HL-60/S4 (cell line): Measurements from ENCODE around the gene REPS2.

Source experiments
- in situ Hi-C: fragments of 300-500 bp; cut with MboI; formaldehyde crosslinking; loops from 2 replicates; pipeline ENCODE4 v1.14.3; 2022; ENCODE audit warnings: low sequenced_read_pairs

The REPS2 gene

DNA sequence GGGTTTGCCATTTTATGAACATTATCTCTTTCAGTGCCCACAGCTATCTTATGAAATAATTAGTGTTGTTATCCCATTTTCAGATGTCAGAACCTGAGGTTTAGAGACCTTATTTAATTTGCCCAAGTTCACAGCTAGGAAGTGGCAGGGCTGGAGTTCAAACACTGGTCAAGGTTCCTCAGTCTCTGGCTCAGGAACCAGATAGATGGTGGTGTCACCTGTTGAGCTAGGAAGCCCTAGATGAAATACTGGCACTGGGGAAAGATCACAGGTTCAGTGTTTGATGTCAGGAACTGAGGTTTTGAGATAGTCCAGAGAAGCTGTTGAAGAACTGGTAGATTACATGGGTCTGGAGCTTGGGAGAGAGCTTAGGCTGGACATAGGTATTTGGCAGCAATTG is 85.4 kb downstream of the REPS2 start:
- in situ Hi-C loops = loop anchor here (25.0 kb wide), 1 partner anchor 145 kb away; no protein-coding TSS in a partner anchor

DNA sequence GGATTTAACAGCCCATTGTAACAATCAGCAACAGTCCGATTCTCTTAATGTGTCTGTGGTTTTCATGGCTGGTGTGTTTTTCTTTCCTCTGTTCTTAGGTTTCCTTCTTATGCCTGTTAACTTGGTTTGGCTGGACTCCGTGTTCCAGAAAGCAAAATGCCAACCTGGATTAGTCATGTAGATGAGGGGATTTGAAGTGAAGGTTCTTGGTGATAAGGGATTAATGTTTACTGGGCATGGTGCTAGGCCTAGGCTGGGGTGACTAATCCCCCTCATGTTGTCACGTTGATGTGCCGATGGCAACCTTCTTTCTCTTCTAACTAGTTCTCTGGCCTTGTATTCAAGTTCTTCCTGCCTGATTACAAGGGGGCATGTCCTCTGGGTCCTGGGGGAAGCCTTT is 85.9 kb downstream of the REPS2 start:
- in situ Hi-C loops = loop anchor here (25.0 kb wide), 1 partner anchor 145 kb away; no protein-coding TSS in a partner anchor

DNA sequence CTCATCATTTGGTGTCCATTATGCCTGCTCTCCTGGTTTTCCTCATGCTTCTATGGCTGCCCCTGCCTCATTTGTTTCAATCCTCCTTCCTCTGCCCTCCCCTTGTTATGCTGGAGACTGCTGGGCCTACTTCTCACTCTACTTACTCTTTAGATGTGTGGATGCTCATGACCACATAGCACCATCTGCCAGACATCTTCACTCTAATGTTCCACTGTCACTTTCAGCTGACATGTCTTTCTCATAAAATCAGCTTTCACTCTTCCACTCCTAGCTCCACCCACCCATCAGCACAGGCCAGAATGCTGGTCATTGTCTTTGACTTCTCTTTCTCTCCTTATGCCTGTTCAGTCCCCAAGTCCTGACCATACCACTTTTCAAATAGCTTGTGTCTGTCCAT is 86.8 kb downstream of the REPS2 start:
- in situ Hi-C loops = loop anchor here (25.0 kb wide), 1 partner anchor 146 kb away; no protein-coding TSS in a partner anchor

DNA sequence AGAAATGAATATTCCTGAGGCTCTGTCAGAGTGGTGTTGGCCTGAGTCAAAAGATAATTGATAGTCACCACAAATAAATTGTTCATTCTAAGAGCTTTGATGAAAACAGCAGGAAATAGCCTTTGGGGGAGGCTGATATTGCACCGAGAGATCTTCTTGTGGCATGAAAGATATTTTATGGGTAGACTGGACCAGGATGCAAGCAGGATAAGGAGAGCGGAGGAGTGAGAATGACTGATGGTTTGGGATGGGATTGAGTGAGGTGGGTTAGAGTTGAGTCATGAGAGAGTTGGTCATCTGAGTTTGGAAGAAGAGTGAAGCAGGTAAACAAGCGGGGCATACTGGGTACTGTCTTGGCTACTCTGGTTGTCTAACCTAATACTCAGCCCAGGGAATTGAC is 88.7 kb downstream of the REPS2 start:
- in situ Hi-C loops = loop anchor here (25.0 kb wide), 1 partner anchor 148 kb away; no protein-coding TSS in a partner anchor

DNA sequence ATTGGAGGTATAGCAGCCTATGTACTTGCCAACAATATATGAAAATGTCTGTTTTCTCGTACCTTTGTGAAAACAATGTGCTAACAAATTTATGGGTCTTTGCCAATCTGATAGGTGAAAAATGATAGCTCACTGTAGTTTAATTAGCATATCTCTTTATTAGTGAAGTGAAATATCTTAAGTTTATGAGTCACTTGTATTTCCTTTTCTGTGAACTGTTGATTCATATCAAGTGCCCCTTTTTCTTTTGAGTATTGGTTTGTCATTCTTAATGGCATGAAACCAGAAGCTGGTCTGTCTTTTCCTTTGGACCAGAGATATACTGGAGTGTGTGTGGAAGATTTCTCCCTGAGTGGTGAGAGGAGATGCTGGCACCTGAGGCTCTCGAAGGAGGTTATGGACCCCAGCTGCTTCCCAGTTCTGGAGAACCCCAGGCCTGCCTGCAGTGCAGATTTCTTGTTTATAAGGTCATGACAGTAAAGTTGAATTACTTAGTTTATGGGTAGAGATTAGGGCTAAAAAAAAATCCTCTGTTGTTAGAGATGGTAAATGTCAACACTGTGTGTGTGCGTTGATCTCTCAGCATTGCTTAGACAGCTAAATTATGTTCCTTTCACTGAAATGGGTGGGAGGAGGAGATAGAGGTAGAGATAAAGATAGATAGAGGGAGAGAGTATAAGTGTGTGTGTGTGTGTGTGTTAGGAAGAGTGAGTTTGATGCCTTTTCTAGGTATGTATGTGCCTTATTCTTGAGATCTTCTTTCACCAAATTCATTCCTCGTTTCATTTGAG is 89.9 kb downstream of the REPS2 start:
- in situ Hi-C loops = loop anchor here (25.0 kb wide), 1 partner anchor 149 kb away; no protein-coding TSS in a partner anchor

DNA sequence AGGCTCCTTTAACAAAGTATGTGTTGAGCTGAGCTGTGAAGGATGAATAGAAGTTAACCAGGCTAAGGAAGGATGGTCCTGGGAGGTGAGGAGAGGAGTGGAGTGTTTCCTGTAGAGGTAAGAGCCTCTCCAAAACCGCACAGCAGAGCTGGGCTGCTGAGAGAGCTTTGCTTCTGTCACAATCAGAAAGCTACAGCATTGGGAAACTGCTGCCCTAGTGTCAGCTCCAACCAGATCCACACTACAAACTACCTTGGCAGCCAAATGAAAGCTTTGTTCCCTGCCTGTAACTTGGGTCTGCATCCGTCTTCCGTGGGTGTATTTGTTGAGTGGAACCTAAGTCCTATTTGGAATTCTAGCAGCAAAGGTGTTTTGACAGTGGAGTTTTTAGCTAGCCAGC is 91.8 kb downstream of the REPS2 start:
- in situ Hi-C loops = loop anchor here (25.0 kb wide), 1 partner anchor 151 kb away; no protein-coding TSS in a partner anchor

DNA sequence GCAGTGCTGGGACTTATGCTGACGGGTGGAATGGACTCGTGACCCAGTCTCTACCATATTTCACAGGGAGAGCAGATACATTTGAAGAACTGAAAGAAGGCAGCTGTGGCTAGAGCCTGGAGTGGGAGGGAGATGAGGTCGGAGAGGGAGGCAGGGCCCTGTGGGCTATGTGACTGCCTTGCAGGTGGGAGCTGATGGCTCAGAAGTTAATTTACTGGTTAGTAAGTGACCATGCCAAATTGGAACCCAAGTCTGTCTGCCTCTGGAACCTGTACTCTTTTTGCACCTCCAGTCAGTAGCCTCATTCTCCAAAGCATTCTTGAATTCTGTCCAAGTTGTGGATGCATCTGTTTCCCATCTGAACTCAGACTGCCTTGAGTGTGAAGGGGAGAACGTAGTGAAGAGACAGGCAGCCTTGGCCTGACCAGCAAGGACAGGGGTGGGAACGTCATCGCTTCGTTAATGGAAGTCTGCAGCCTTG is 92.3 kb downstream of the REPS2 start:
- in situ Hi-C loops = loop anchor here (25.0 kb wide), 1 partner anchor 151 kb away; no protein-coding TSS in a partner anchor

DNA sequence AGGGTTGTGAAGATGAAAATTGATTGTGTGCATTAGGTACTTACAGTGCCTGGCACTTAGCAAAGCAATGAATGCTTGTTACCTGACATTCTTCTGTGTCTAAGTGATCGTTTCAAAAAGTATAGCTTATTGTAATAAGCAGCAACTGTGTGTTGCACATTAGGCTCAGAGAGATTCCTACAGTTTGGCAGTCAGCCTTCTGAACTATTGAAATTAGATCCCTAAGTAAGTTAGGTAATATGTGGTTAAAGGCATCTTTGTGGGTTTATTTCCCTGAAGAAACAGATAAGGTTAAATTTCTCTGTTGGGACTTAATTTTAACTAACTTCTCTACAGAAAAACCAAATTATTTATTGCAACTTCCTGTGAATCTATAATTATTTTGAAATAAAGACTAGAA is 93.4 kb downstream of the REPS2 start:
- in situ Hi-C loops = loop anchor here (25.0 kb wide), 1 partner anchor 153 kb away; no protein-coding TSS in a partner anchor

DNA sequence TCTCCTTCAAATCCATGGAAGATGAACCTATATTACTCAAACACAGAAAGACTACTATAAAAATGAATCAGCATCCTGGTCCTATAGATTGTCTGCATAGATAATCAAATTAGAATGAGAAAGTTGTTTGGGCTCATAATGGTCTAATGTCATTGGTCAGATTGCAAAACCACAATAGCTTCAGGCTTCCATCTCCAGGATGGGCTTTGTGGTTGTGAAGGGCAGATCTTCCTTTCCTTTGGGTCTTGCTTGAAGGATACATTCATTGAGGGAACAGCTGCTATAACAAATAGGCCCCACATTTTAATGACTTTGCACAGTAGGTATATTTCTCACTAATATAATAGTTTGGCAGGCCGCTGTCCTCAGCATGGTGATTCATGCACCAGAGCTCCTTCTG is 94.3 kb downstream of the REPS2 start:
- in situ Hi-C loops = loop anchor here (25.0 kb wide), 1 partner anchor 153 kb away; no protein-coding TSS in a partner anchor

DNA sequence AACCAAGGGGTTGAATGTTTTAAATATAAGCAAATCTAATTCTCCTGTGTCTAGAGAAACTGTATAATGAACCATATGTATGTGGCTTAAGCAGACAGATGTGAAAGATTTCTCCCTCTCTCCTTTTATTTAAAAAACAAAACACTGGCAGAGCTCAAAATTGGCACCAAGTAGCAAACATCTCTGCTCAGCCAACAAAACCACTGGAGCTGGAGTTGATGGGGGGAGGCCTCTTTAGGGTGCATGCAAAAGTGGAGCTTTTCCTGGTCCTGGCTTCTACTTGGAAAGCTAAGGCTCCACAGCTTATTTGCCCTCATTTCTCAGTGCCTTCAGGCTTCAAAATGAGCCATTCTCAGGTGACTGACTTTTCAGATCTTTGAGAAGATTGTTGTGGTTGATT is 95.6 kb downstream of the REPS2 start:
- in situ Hi-C loops = loop anchor here (25.0 kb wide), 1 partner anchor 155 kb away; no protein-coding TSS in a partner anchor

DNA sequence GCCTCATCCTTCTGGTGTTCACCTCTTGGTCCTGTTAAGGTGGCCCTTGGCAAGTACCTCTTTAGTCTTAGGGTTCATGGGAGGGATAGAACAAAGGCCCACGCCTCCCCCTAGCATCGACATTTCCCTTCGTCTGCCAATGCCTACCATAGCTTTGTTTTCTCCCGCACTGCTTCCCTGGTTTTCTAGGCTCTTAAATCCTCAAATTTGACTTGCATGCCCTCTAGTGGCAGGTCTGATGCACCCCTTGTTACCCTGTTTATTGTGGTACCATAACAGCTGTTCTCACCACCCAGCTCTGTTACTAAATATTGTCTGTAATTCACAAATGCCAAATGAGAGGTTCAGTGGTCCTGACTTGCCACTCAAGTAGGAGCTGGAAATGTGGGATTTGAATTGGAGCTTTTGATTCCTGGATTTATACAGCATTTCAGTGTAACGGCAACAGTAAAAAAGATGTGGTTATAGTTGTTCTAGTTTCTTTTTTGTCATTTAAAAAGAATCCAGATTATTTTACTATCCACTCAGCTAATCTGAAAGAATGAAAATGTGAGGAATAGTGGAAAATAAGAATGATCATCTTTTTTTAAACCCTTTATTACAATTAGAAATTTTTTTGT is 100.1 kb downstream of the REPS2 start:
- in situ Hi-C loops = loop anchor here (25.0 kb wide), 1 partner anchor 159 kb away; no protein-coding TSS in a partner anchor

DNA sequence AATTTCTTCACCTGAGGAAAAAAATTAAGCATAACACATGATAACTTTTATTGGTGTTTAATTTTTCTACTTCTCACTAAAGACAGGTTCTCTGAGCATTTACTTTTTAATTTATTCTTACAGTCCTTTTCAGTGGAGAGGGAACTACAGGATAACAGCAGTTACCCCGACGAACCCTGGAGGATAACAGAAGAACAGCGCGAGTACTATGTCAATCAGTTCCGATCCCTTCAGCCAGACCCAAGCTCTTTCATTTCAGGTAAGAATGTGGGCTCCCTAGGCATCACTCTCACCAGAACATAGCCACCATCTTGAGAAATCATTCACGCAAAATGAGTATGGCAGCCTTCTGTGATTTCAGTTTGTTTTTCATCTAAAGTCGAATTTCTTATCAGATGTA is 100.8 kb downstream of the REPS2 start:
- in situ Hi-C loops = loop anchor here (25.0 kb wide), 1 partner anchor 160 kb away; no protein-coding TSS in a partner anchor

DNA sequence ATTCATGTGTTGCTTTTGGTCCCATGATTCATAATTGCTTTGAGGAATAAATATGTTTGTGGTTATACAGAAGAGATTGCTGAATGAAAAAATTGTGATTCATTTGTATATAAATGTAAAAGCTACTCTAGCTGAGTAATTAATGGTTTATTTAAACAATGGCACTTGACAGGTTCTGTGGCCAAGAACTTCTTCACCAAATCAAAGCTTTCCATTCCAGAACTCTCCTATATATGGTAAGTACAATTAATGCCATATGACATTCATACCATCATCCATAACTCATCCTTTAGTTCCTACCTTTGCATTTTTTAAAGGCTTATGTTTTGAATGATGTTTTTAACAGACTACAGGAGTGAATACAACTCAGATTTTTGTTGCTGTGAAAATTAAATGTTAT is 105.8 kb downstream of the REPS2 start:
- in situ Hi-C loops = no loop called here

DNA sequence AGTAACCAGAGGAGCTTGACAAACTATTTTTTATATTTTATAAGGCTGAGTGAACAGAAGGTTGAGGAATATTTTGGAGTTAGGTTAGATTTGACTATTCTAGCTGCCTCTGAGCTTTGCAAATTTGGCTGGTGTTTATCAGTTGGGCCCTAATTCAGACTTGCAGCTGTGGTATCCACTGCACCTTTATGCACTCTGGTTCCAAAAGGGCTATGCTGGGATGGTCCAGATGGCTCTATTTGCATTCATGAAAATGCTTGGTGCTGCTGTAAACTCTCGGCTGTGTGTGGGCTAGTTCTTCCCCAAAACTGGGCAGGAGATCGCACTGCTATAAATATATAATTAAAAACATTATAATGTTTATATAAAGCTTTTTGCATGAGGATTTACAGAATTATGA is 106.3 kb downstream of the REPS2 start:
- in situ Hi-C loops = no loop called here

DNA sequence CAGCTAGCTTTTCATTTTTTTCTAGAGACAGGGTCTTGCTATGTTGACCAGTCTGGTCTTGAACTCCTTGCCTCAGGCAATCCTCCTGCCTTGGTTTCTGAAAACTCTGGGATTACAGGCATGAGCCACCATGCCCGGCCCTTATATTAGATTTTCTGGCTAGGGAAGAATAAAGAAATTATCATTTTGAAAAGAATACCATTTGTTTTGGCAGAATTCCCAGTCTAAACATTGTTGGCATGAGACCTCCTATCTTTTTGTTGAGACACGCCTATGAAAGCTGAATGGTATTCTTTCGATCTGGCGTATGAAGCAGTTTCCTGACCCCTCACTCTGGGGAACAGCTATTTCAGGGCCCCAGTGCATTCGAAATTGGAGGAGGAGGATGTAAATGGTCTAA is 107.0 kb downstream of the REPS2 start:
- in situ Hi-C loops = no loop called here

DNA sequence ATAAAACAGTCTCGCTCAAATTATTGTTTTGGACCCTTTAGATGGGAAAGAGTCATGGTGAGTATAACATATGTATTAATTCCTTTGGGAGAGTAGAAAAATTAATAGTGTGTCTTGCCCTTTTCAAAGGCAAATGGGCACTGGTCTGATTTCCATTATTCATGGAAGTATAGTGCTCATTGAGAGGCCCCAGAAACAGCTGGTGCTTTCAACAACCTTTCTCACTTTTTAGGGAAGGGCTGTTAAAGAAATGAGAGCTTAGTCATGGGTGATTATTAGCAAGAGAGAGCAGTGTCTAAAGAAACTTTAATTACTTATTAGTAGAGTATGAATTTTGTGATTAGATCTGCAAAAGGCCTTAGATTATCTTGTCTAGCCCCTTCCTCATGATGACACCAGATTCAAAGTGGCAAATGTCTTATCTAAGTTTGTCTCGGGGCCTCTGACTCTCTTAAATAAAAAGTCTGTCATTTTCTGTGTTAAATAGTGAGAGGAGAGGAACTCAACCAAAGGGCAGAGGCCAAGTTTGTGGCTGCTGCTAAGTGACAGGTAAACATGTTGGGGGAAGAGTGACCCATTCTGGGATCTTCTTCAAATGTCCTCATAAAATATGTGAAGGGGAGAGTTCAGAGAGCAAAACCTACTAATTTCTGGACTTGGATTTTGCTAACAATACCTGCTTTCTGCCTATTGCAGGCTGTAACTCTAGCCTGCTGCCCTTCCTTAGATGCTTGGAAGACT is 110.6 kb downstream of the REPS2 start:
- in situ Hi-C loops = no loop called here

DNA sequence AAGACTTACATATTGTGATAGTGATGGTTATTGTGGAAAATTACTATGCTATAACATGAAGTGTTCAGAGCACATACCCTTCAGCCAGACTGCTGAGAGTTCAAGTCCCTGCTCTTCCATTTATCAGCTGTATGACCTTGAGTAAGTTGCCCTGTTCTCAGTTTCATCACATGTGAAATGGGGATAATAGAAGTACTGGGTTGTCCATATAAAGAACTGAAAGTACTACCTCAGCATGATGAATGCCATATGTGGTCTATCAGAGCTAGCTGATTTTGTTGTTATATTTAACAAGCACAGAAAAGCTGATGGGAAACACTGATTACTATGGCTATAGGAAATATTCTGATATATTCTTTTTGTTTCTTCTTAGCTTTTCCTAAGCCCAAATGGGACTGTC is 115.6 kb downstream of the REPS2 start:
- in situ Hi-C loops = no loop called here

DNA sequence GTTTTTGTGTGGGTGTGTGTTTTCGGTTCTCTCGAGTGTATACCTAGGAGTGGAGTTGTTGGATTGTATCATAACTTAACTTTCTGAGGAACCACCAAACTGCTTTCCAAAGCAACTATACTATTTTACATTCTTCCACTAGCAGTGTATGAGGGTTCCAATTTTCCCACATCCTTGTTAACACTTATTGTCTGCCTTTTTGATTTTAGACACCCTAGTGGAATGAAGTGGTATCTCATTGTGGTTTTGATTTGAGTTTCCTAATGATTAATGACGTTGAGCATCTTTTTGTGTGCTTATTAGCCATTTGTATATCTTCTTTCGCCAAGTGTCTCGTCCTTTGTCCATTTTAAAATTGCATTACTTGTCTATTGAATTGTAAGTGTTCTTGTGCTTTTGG is 118.6 kb downstream of the REPS2 start:
- in situ Hi-C loops = no loop called here

DNA sequence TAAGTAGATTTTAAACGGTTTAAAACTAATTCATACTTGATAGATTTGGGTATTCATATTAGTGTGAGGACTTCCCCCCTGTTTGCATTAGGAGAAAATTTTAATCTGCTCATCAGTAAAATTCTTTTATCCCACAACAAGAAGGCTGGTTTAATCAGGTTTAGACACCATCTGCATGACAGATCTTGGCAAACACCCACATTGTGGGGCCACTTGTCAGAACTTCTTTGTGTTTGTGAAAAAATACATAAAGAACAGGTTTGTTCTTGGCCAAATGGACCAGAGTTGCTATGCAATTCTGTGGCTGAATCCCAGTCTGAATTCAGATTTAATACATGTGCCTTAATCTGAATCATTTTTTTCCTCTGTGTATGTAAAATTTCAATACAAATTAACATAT is 121.1 kb downstream of the REPS2 start:
- in situ Hi-C loops = no loop called here

DNA sequence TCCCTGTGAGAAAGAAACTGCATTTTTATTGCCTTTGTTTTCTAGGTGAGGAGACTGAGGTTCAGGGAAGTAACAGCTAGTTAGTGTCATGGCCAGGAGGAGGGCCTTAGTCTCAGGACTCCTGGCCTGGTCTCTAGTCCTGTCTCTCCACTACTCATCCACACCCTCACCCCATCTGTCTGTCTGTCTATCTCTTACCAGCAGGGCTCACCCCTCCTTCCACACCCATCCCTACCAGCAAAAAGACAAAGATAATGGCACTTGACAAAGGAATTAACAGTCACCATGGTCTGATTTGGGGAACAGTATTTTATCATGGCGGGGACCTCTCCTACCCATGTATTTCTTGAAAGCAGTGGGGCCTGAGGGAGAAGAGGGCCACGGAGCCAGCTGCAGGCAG is 125.8 kb downstream of the REPS2 start:
- in situ Hi-C loops = no loop called here

DNA sequence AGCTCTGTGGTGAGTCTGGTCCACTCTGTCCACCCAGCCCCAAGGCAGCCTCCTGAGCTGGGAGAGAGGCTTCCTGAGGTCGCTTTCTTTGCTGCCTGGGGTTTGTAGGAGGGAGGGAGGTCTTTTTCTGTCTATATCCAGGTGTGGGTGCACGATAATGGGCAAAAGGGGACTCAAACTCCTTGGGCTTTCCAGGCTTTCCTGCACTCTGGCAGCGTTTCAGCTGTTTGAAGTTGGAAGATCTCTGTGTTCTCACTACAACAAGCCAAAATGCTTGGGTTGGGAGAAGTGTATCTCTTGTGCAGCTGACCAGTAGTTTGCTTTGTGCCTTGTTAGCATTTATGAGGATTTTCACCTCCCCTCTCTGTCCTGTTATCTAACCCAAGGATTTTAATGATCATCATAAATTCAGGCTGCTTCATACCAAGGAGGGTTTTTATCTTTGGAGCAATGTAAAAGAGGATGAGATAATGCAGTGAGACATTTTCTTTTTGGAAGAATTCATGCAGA is 126.3 kb downstream of the REPS2 start:
- in situ Hi-C loops = no loop called here
